Neural cell (in vitro differentiated cells): ENCODE results near the gene VEGFB. TPM values are rescaled to one million over a fixed set of nuclear protein-coding genes. Genes with fewer than 3 reads are reported as not detected.

ENCODE experiments used
- H2AFZ ChIP-seq: fragments of 200-600, 300-800 bp; sonication (generic), shearing (Covaris generic); 2 replicates; pipeline ENCODE4 v1.6.0; 2014; ENCODE audit warnings: low read depth, mild to moderate bottlenecking, antibody characterized with exemption, low read length, moderate library complexity
- H3F3A ChIP-seq: fragments of 200-600 bp; shearing (Covaris generic); 2 replicates; pipeline ENCODE4 v1.6.1; 2016; ENCODE audit warnings: mild to moderate bottlenecking, moderate library complexity, mixed read lengths, antibody characterized with exemption, low read length; ENCODE audit not compliant: insufficient read depth, poor library complexity, severe bottlenecking
- H3K27ac ChIP-seq: fragments of 200-600, 300-800 bp; sonication (generic), shearing (Covaris generic); 2 replicates; pipeline ENCODE4 v1.5.1; 2014; ENCODE audit warnings: mild to moderate bottlenecking, low read length, moderate library complexity
- H3K27me3 ChIP-seq: fragments of 300-800, 200-600 bp; sonication (generic), shearing (Covaris generic); 2 replicates; pipeline ENCODE4 v1.6.0; 2014; ENCODE audit warnings: mild to moderate bottlenecking, low read depth, low read length, moderate library complexity; ENCODE audit not compliant: insufficient read depth
- H3K36me3 ChIP-seq: fragments of 300-800, 200-600 bp; sonication (generic), shearing (Covaris generic); 2 replicates; pipeline ENCODE4 v1.5.1; 2014; ENCODE audit warnings: mild to moderate bottlenecking, antibody characterized with exemption, low read length, moderate library complexity; ENCODE audit not compliant: insufficient read depth
- H3K4me2 ChIP-seq: fragments of 300-800, 200-600 bp; sonication (generic), shearing (Covaris generic); 2 replicates; pipeline ENCODE4 v1.6.0; 2014; ENCODE audit warnings: mild to moderate bottlenecking, low read length
- H3K4me3 ChIP-seq: fragments of 300-800, 200-600 bp; sonication (generic), shearing (Covaris generic); 2 replicates; pipeline ENCODE4 v1.5.1; 2014; ENCODE audit warnings: mild to moderate bottlenecking, low read length, moderate library complexity
- H3K79me2 ChIP-seq: fragments of 200-600 bp; shearing (Covaris generic); replicated peaks from 2 replicates; pipeline ENCODE4 v1.6.0; 2014; ENCODE audit warnings: mild to moderate bottlenecking, low read length, moderate library complexity; ENCODE audit not compliant: insufficient read depth
- H3K9ac ChIP-seq: fragments of 300-800, 200-600 bp; sonication (generic), shearing (Covaris generic); 2 replicates; pipeline ENCODE4 v1.6.1; 2016; ENCODE audit warnings: mild to moderate bottlenecking, low read length, mixed read lengths
- H3K9me2 ChIP-seq: fragments of 200-600 bp; shearing (Covaris generic); 2 replicates; pipeline ENCODE4 v1.6.1; 2016; ENCODE audit warnings: mild to moderate bottlenecking, low read length, mixed read lengths; ENCODE audit not compliant: insufficient read depth
- H3K9me3 ChIP-seq: fragments of 200-600, 300-800 bp; sonication (generic), shearing (Covaris generic); 2 replicates; pipeline ENCODE4 v1.6.1; 2016; ENCODE audit warnings: mild to moderate bottlenecking, mixed run types, low read length, moderate library complexity, mixed read lengths
- H4K20me1 ChIP-seq: fragments of 200-600 bp; shearing (Covaris generic); 2 replicates; pipeline ENCODE4 v1.6.1; 2016; ENCODE audit warnings: mild to moderate bottlenecking, mixed run types; ENCODE audit not compliant: insufficient read depth
- EP300 ChIP-seq: fragments of 450-650 bp; conservative IDR thresholded peaks from 2 replicates; pipeline ENCODE4 v1.6.1; 2014; ENCODE audit warnings: antibody characterized with exemption, mild to moderate bottlenecking, moderate library complexity; ENCODE audit not compliant: poor library complexity, severe bottlenecking
- EZH2 ChIP-seq: fragments of 200-600, 300-800 bp; shearing (Covaris generic), sonication (generic); IDR thresholded peaks from 2 replicates; pipeline ENCODE4 v1.6.1; 2014; ENCODE audit warnings: antibody characterized with exemption, low read length, borderline replicate concordance, mild to moderate bottlenecking; ENCODE audit not compliant: insufficient read depth, poor library complexity, severe bottlenecking
- MXI1 ChIP-seq: fragments of 450-650 bp; conservative IDR thresholded peaks from 2 replicates; pipeline ENCODE4 v1.6.1; 2014; ENCODE audit warnings: antibody characterized with exemption, mild to moderate bottlenecking; ENCODE audit not compliant: poor library complexity, severe bottlenecking
- POLR2AphosphoS5 ChIP-seq: IDR thresholded peaks from 2 replicates; pipeline ENCODE4 v1.6.1; 2012
- RAD21 ChIP-seq: fragments of 450-650 bp; conservative IDR thresholded peaks from 2 replicates; pipeline ENCODE4 v1.6.1; 2014; ENCODE audit warnings: antibody characterized with exemption, mild to moderate bottlenecking, moderate library complexity
- REST ChIP-seq: IDR thresholded peaks from 2 replicates; pipeline ENCODE4 v1.6.1; 2012; ENCODE audit warnings: borderline replicate concordance
- SMC3 ChIP-seq: fragments of 450-650 bp; conservative IDR thresholded peaks from 2 replicates; pipeline ENCODE4 v1.6.1; 2014; ENCODE audit warnings: antibody characterized with exemption, mild to moderate bottlenecking, moderate library complexity; ENCODE audit not compliant: poor library complexity
- TAF1 ChIP-seq: IDR thresholded peaks from 2 replicates; pipeline ENCODE4 v1.6.1; 2012; ENCODE audit warnings: low read depth
- polyA plus RNA-seq: library from polyadenylated mRNA; depleted of rRNA; stranded (reverse); fragments of >200 nt; gene quantifications from 2 replicates; pipeline ENCODE4 v1.2.3, GENCODE V29; 2014

Gene VEGFB
- polyA plus RNA-seq, 1 donor from 2014 or later, result 4.8 TPM

- no peaks in the 10 kb centered on the region for H3K9me3 ChIP-seq
- no peak overlapping the region for H3K4me2 ChIP-seq
- no peaks in the 10 kb centered on the region for H3K36me3 ChIP-seq
- H2AFZ ChIP-seq, result no peak overlapping the region
- H3K9me2 ChIP-seq, result no peaks in the 10 kb centered on the region
- H3F3A ChIP-seq, result no peaks in the 10 kb centered on the region
- H3K9ac ChIP-seq, result no peak overlapping the region
- H3K27me3 ChIP-seq, result no peaks in the 10 kb centered on the region
- no peak overlapping the region for H3K4me3 ChIP-seq
- no peak overlapping the region for H3K27ac ChIP-seq
- H3K79me2 ChIP-seq, result peaks cover 3% of the 10 kb centered on the region
- TF ChIP-seq MXI1, result no peak
- no peak for TF ChIP-seq EZH2
- TF ChIP-seq POLR2AphosphoS5, result no peak
- no peak for TF ChIP-seq EP300
- TF ChIP-seq SMC3, result no peak
- no peak for TF ChIP-seq REST
- no peaks in the 10 kb centered on the region for H4K20me1 ChIP-seq
Measured at GRCh38 chr11:64220798-64221197, 13.6 kb upstream of the VEGFB start.

- no peak overlapping the region for H3K4me2 ChIP-seq
- H3K27ac ChIP-seq, result no peak overlapping the region
- no peaks in the 10 kb centered on the region for H3K27me3 ChIP-seq
- no peak overlapping the region for H3K4me3 ChIP-seq
- no peak overlapping the region for H2AFZ ChIP-seq
- H3K9me3 ChIP-seq, result no peaks in the 10 kb centered on the region
- H3K9me2 ChIP-seq, result no peaks in the 10 kb centered on the region
- H3K79me2 ChIP-seq, result peaks cover 6% of the 10 kb centered on the region
- no peaks in the 10 kb centered on the region for H4K20me1 ChIP-seq
- H3F3A ChIP-seq, result no peaks in the 10 kb centered on the region
- H3K36me3 ChIP-seq, result no peaks in the 10 kb centered on the region
- TF ChIP-seq TAF1 (no peak), POLR2AphosphoS5 (no peak), RAD21 (no peak), EP300 (no peak), EZH2 (no peak), MXI1 (no peak), REST (no peak), SMC3 (no peak)
- no peak overlapping the region for H3K9ac ChIP-seq
Measured at GRCh38 chr11:64222651-64223000, 11.8 kb upstream of the VEGFB start.
